ENCODE measurements around the gene RIOK1. TPM values are rescaled to one million over a fixed set of nuclear protein-coding genes. Genes with fewer than 3 reads are reported as not detected.

RIOK1 gene
- total RNA-seq, 1 donor from 2014 or later = 24.1 TPM

GRCh38 chr6:7467007-7467897, 77.6 kb downstream of the RIOK1 start:
- no peaks in the 10 kb centered on the region for H3K27me3 Mint-ChIP-seq (ENCODE audit: low read depth)
- no peak for DNase-seq (ENCODE audit: low spot score in 2 of 2, unreplicated experiment in 2 of 2)
- H3K36me3 Mint-ChIP-seq = no peaks in the 10 kb centered on the region
- no peak for TF ChIP-seq CTCF (IDR thresholded peaks at IDR 0.05; ENCODE audit: unreplicated experiment)
- peak overlapping the region; percentile 90 for H3K27ac Mint-ChIP-seq
- peaks cover 39% of the 10 kb centered on the region for H3K4me1 Mint-ChIP-seq
- no peak overlapping the region for H3K4me3 Mint-ChIP-seq
- H3K9me3 Mint-ChIP-seq = no peaks in the 10 kb centered on the region

Other genes starting within 250 kb of the RIOK1 start
- 115 to 129 TPM (median 123 TPM) in 3 replicates for gene SSR1, start 76.6 kb upstream of the RIOK1 start, total RNA-seq
- gene CAGE1, start 66 bp upstream of the RIOK1 start, total RNA-seq = 0.09 to 0.18 TPM (median 0.09 TPM) in 3 replicates
- 163 to 172 TPM (median 171 TPM) in 3 replicates for gene DSP, start 151.9 kb downstream of the RIOK1 start, total RNA-seq
- gene SNRNP48, start 200.4 kb downstream of the RIOK1 start, total RNA-seq = 11.9 to 14.2 TPM (median 13.0 TPM) in 3 replicates